ENCODE results near the gene RBP3.
"Not testable (repeated sequence)": the region's sequence is repeated elsewhere in the genome, so short reads cannot be mapped to it uniquely, and the experiment has no call there.

The RBP3 gene

DNA sequence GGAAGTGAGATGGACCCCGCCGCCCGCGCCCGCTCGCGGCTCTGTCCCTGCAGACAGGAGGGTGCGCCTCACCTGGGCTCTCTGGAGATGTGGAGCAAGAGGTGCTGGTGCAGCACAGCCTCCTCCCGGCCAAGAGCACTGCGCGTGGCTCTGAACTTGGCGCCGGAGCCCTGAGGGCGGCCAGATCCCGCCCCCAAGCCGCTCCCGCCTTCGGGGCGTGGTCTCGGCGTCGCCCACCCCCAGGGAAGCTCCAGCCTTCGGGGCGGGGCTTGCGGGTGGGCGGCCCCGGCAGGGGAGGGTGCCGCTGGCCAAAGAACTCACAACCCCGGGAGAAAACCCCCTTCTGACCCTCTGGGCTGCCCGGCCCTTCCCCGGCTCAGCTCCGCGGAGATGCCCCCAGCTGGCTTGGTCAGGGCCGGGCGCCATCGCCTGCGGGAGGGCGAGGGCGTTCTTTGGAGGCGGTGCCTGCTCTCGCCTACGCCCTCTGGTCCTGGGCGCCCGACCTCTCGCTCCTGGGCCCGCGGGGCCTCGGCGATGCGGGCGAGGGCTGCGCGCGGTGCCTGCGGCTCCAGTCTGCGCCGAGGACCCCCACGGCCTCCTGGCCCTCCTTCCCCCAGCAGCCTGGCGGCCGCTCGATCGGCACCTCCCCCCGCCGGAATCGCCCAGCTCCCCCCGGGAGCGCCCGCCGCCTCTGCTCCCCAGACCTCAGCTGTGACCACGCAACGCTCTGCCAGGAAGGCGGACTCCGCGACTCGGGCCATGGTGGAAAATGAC lies 36.2 kb downstream of the RBP3 start, which contains the start of gene ZNF488:
TSS of gene ZNF488 (minus strand) at position 146 of the 774 bp plus-strand sequence. CDS start 15,464 bp downstream, outside the sequence.
- Histone ChIP-seq H3K27ac (peak within 1 kb of the TSS; percentile 8), H3K27me3 (replicated peaks) (no peaks in the 10 kb centered on the region), H3K4me3 (ENCODE audit: low read depth, low read length) (peak within 1 kb of the TSS; percentile 73), H3K36me3 (replicated peaks) (no peaks in the 10 kb centered on the region)
- in situ Hi-C loops (cut with HindIII; ENCODE audit: low pct_ligation_motif_present, low sequenced_read_pairs) = no loop called here
- peak; percentile 41 for DNase-seq
- TF ChIP-seq, protein P1, sequence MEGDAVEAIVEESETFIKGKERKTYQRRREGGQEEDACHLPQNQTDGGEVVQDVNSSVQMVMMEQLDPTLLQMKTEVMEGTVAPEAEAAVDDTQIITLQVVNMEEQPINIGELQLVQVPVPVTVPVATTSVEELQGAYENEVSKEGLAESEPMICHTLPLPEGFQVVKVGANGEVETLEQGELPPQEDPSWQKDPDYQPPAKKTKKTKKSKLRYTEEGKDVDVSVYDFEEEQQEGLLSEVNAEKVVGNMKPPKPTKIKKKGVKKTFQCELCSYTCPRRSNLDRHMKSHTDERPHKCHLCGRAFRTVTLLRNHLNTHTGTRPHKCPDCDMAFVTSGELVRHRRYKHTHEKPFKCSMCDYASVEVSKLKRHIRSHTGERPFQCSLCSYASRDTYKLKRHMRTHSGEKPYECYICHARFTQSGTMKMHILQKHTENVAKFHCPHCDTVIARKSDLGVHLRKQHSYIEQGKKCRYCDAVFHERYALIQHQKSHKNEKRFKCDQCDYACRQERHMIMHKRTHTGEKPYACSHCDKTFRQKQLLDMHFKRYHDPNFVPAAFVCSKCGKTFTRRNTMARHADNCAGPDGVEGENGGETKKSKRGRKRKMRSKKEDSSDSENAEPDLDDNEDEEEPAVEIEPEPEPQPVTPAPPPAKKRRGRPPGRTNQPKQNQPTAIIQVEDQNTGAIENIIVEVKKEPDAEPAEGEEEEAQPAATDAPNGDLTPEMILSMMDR (IDR thresholded peaks at IDR 0.05; ENCODE audit: low read depth, low read length, missing control alignments) = no peak

GRCh38 chr10:47386104-47386503 lies 37.9 kb downstream of the RBP3 start:
- in situ Hi-C loops (cut with HindIII; ENCODE audit: low pct_ligation_motif_present, low sequenced_read_pairs); H3K27me3 ChIP-seq (replicated peaks); H3K4me3 ChIP-seq (ENCODE audit: low read depth, low read length); H3K27ac ChIP-seq; DNase-seq; H3K36me3 ChIP-seq (replicated peaks): not testable (repeated sequence)

DNA sequence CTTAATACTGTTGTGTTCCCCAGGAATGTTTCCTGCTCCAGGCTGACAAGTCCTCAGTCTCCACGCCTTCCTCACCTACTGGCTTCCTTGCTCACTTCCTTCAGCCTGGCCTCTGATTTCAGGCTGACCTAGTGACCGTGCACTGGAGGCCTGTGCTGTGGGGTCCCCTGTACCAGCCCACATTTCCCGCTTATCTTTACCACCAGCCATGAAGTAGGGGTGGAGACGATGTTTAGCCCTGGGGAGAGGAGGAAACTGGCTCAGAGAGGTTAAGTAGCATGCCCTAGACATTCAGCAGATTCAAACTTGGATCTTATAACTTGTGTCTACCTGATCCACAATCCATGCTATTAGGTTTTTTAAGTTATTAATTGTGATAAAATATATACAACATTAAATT lies 40.7 kb downstream of the RBP3 start:
- Histone ChIP-seq H3K4me3 (ENCODE audit: low read depth, low read length) (no peak overlapping the region), H3K27ac (no peak overlapping the region), H3K36me3 (replicated peaks) (no peaks in the 10 kb centered on the region), H3K27me3 (replicated peaks) (no peaks in the 10 kb centered on the region)
- DNase-seq = no peak
- TF ChIP-seq, protein P1 (IDR thresholded peaks at IDR 0.05; ENCODE audit: low read depth, low read length, missing control alignments) = no peak
- in situ Hi-C loops (cut with HindIII; ENCODE audit: low pct_ligation_motif_present, low sequenced_read_pairs) = no loop called here

DNA sequence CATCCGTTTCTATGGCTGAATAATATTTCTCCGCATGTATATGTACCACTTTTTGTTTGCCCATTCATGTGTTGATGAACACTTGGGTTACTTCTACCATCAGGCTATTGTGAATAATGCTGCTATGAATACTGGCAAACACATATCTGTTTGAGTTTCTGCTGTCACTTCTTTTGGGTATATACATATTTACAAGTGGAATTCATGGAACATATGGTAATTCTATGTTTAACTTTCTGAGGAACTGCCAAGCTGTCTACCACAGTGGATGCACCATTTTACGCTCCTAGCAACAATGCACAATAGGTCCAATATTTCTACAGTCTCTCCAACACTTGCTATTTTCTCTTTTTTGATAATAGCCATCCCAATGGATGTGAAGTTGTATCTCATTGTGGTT lies 41.5 kb downstream of the RBP3 start:
- H3K36me3 ChIP-seq (replicated peaks) = no peaks in the 10 kb centered on the region
- H3K27ac ChIP-seq = no peak overlapping the region
- no peak overlapping the region for H3K4me3 ChIP-seq (ENCODE audit: low read depth, low read length)
- H3K27me3 ChIP-seq (replicated peaks) = no peaks in the 10 kb centered on the region
- TF ChIP-seq, protein P1 (IDR thresholded peaks at IDR 0.05; ENCODE audit: low read depth, low read length, missing control alignments) = no peak
- in situ Hi-C loops (cut with HindIII; ENCODE audit: low pct_ligation_motif_present, low sequenced_read_pairs) = no loop called here
- no peak for DNase-seq

GRCh38 chr10:47396311-47396717 lies 48.2 kb downstream of the RBP3 start:
- TF ChIP-seq, protein P1 (IDR thresholded peaks at IDR 0.05; ENCODE audit: low read depth, low read length, missing control alignments) = no peak
- Histone ChIP-seq H3K27me3 (replicated peaks) (no peaks in the 10 kb centered on the region), H3K4me3 (ENCODE audit: low read depth, low read length) (no peak overlapping the region), H3K36me3 (replicated peaks) (no peaks in the 10 kb centered on the region), H3K27ac (no peak overlapping the region)
- in situ Hi-C loops (cut with HindIII; ENCODE audit: low pct_ligation_motif_present, low sequenced_read_pairs) = no loop called here
- no peak for DNase-seq

GRCh38 chr10:47397256-47397655 lies 49.1 kb downstream of the RBP3 start:
- Histone ChIP-seq H3K36me3 (replicated peaks) (no peaks in the 10 kb centered on the region), H3K27ac (no peak overlapping the region), H3K27me3 (replicated peaks) (no peaks in the 10 kb centered on the region), H3K4me3 (ENCODE audit: low read depth, low read length) (no peak overlapping the region)
- TF ChIP-seq, protein P1 (IDR thresholded peaks at IDR 0.05; ENCODE audit: low read depth, low read length, missing control alignments) = no peak
- in situ Hi-C loops (cut with HindIII; ENCODE audit: low pct_ligation_motif_present, low sequenced_read_pairs) = no loop called here
- no peak for DNase-seq
